AG09309 (cell line): ENCODE results near the gene ALDH3A1.

Experiments
- DNase-seq: peaks from one replicate; pipeline ENCODE4 v3.0.0-alpha.2; 2010; ENCODE audit warnings: low read depth
- H3K4me3 ChIP-seq: 2 replicates; pipeline ENCODE4 v1.5.1; 2011; ENCODE audit warnings: mild to moderate bottlenecking, low read depth, low read length, moderate library complexity; ENCODE audit not compliant: control insufficient read depth
- TF ChIP-seq, protein P1 (sequence below): IDR thresholded peaks from 2 replicates; pipeline ENCODE4 v1.5.1; 2011; ENCODE audit warnings: mild to moderate bottlenecking, low read depth, low read length, inconsistent platforms; ENCODE audit not compliant: insufficient read depth, control insufficient read depth; ENCODE audit errors: missing control alignments

The ALDH3A1 gene

DNA sequence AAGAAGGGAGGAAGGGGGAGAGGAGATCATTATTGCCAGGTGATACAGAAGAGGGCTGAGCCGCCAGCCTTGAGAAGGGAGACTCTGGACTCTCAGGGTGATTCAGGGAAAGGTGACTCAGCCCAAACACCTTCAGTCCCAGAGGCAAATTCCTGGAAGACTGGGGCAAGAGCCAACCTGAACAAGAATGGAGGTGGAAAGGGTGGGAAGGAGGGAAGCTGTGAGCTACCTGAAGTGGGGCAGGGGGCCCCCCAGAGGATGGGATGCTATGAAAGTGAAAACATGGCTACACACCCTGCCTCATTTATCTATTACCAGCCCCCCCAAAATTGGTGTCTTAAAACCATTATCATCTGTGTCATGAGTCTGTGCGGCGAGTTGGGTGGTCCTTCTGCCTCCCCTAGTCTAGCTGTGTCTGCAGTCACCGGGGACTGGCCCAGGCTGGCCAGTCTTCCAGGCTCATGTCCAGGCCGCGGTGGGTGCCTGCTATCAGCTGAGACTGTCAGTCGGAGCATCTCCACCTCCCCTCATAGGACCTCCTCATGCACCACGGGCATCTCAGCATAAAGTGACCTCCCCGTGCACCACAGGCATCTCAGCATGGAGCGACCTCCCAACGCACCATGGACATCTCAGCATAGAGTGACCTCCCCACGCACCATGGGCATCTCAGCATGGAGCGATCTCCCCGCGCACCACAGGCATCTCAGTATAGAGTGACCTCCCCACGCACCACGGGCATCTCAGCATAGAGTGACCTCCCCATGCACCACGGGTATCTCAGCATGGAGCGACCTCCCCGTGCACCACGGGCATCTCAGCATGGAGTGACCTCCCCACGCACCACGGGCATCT, 28.5 kb downstream of the ALDH3A1 start:
- no peak overlapping the region for H3K4me3 ChIP-seq
- no peak for DNase-seq
- TF ChIP-seq, protein P1, sequence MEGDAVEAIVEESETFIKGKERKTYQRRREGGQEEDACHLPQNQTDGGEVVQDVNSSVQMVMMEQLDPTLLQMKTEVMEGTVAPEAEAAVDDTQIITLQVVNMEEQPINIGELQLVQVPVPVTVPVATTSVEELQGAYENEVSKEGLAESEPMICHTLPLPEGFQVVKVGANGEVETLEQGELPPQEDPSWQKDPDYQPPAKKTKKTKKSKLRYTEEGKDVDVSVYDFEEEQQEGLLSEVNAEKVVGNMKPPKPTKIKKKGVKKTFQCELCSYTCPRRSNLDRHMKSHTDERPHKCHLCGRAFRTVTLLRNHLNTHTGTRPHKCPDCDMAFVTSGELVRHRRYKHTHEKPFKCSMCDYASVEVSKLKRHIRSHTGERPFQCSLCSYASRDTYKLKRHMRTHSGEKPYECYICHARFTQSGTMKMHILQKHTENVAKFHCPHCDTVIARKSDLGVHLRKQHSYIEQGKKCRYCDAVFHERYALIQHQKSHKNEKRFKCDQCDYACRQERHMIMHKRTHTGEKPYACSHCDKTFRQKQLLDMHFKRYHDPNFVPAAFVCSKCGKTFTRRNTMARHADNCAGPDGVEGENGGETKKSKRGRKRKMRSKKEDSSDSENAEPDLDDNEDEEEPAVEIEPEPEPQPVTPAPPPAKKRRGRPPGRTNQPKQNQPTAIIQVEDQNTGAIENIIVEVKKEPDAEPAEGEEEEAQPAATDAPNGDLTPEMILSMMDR, result no peak

DNA sequence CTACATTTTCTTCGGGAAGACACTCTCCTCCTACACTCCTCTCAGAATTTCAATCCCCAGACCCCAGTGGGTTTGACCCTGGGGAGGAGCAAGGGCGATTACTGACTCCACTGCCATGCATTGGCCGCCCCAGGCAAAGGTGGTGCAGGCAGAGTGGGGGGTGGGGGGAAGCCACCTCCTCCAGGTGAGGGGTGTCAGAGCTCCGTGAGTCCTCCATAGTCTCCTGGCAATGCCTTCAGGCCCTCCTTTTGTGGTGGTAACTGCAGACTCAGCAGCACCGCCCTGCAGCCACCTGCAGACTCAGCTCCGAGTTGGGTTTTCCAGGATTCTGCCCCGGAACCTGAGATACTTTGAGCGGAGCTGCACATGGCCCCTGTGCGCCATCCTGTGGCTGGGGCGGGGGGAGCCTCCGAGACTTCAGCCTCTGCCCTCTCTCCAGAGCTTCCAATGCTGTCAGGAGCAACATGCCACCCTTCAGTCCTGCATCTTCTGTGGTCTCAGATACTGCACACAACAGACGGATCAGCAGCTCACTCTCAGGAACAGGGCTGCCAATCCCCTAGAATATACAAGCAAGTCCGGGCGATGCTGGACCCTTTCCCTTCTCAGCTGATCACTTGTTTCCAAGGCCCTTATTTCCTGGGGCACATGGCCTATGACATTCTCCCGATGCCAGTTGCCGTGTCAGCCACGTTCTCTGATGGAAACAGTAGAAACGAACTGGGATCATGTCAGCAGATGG, 29.3 kb downstream of the ALDH3A1 start:
- TF ChIP-seq, protein P1, result peak; percentile 11
- no peak overlapping the region for H3K4me3 ChIP-seq
- no peak for DNase-seq

DNA sequence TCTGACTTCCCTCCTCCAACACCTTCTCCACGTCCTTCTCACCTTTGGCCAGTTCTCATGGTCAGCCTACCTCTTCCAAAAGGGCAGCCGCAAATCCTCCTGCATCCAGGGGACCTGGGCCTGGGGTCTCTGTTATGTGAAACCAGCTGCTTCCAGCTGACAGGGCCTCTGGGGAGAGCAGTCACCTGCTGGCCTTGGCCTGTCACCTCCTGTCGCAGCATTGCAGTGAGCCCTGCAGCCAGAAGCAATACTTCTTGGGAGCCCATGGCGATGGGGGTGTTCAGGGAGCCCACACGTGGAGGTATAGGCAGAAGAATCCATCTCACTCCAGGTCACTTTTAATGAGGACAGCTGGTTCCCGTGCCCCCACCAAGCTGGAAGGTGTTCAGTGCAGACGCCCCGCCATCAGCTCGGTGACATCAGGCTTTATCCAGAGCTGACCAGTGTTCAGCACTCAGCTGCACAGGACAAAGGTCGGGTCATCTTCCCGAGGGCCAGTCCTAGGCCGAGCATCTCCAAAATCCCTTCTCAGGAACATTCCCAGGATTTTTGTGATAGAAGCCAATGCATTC, 30.0 kb downstream of the ALDH3A1 start:
- TF ChIP-seq, protein P1, result no peak
- no peak for DNase-seq
- H3K4me3 ChIP-seq, result no peak overlapping the region

DNA sequence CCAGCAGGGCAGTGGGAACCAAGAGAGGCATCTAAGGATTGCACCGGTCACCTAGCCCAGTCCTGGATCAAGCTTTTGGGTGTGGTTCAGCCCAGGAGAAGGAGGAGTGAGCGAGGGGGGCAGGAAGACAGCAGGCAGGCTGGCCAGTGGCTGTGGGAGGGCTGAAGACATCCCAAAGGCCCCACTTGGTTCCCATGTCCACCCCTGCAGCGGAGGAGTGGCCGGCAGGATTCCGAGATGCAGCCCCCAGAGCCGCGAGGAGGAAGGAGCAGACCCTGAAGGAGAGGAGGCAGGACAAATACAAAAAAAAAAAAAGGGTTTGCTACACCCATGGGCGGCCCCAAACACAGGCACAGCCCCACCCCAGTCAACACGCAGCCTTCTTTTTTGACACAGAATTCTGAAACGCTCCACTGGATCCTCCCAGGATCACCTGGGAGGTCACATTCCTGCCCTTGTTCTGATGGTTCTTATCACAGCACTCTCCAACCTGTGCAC, 30.6 kb downstream of the ALDH3A1 start:
- H3K4me3 ChIP-seq, result no peak overlapping the region
- TF ChIP-seq, protein P1, result no peak
- no peak for DNase-seq

DNA sequence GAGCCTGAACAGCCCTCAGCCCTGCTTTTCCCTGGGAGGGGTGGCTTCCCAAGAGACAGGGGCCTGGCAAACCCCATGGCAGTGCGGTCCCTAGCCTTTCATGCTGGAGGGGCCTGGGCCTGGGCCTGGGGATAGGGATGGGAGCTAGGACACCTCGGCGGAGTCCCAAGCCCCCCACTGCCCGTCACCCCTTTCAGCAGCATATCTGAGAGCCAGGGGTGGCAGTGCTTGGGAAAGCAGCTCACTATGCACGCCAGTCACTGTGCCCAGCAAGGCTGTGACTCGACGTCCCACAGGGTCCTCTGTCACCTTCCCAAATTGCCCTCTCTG, 31.1 kb downstream of the ALDH3A1 start:
- TF ChIP-seq, protein P1, result no peak
- no peak overlapping the region for H3K4me3 ChIP-seq
- DNase-seq, result no peak

DNA sequence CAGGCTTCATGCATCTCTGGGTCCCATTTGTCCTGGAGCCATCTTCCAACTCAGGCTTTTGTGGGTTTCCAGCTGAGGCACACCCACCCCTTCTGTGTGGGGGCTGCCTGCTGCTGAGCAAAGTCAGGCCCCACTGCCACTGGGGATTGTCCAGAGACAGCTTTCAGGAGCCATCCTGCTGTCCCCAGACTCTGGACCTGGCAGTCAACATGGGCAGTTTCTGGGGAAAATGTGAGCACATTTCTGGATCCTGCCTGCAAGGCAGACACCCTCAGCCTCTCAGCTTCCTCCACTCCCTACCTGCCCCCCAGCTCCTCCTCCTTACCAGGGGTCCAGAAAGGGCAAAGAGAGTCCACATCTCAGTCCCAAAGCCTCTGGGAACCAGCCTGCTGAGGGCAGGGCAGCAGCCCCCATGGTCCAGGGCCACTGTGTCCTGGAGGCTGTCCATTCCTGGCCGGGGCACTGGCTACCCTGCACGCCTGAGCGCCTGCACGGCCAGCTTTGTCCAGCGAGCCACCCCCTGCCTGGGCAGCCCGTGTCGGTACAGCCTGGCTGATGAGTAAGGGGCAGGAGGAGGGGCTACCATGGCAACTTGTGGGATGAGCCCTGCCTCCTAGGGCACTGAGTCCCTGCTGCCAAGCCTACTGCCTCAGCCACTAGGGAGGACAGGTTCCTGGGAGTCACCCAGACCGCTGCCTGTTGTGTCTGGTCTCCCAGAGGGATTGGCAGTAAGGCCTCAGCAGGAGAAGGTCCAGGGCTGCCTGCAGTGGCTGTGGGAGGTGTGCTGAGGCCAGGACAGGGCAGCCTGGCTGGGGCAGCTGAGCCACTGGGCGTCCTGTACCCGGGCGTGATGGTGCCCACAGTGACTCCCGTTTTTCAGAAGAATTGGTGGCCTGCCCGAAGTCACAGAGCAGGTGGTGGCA, 31.7 kb downstream of the ALDH3A1 start, which contains the start of gene SLC47A2:
SLC47A2 (minus strand) TSS at position 477 of the 923 bp plus-strand sequence; CDS start at position 448, 29 bp downstream.
- TF ChIP-seq, protein P1, result no peak
- no peak for DNase-seq
- no peak within 1 kb of the TSS for H3K4me3 ChIP-seq
